22Rv1 (cell line): Measurements from ENCODE around the gene TNXB.
"Not testable (repeated sequence)": the region's sequence is repeated elsewhere in the genome, so short reads cannot be mapped to it uniquely, and the experiment has no call there.

ENCODE experiments used
- H3K27ac ChIP-seq: fragments of 450-650 bp; 2 replicates; pipeline ENCODE4 v1.5.1; 2017
- ZFX ChIP-seq: fragments of 450-650 bp; IDR thresholded peaks from 2 replicates; pipeline ENCODE4 v1.6.1; 2017; ENCODE audit warnings: antibody characterized with exemption, borderline replicate concordance
- TF ChIP-seq, protein P1 (sequence below): fragments of 450-650 bp; IDR thresholded peaks from 2 replicates; pipeline ENCODE4 v1.5.1; 2017; ENCODE audit warnings: mild to moderate bottlenecking

TNXB gene

DNA sequence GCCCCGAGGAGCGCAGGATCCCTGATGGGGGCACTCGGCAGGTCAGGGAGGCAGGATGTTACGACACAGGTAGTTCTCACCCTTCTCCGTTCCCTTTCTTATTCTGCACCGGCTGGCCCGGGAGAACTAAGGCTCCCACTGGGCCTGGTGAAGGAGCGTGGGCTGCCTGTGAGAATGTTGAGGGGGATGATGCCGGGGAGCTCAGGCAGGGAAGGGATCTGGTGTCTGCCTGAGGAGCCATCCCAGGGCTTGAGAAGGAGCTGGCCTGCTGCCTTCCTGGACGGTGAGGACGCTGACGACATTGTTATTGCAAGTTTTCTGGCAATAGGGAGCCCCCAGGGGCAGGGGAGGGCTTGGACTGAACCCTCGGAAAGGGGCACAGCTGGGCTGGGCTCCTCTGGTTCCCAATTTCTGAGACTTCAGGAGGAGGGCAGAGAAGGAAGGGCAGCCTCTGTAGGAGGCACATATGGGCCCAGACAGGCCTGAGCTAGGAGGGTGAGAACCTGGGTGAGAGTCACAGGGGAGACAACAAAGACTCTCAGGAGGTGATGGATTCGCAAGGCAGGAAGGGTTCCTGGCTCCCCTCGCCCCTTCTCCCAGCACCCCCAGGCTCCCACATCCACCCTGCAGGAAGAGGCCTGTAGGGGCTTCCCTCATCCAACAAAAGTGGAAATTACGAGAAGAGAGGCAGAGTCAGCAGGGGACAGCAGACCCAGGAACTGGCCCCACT lies 38.2 kb downstream of the TNXB start:
- no peak for TF ChIP-seq ZFX
- TF ChIP-seq, protein P1, sequence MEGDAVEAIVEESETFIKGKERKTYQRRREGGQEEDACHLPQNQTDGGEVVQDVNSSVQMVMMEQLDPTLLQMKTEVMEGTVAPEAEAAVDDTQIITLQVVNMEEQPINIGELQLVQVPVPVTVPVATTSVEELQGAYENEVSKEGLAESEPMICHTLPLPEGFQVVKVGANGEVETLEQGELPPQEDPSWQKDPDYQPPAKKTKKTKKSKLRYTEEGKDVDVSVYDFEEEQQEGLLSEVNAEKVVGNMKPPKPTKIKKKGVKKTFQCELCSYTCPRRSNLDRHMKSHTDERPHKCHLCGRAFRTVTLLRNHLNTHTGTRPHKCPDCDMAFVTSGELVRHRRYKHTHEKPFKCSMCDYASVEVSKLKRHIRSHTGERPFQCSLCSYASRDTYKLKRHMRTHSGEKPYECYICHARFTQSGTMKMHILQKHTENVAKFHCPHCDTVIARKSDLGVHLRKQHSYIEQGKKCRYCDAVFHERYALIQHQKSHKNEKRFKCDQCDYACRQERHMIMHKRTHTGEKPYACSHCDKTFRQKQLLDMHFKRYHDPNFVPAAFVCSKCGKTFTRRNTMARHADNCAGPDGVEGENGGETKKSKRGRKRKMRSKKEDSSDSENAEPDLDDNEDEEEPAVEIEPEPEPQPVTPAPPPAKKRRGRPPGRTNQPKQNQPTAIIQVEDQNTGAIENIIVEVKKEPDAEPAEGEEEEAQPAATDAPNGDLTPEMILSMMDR, result no peak
- no peak overlapping the region for H3K27ac ChIP-seq

DNA sequence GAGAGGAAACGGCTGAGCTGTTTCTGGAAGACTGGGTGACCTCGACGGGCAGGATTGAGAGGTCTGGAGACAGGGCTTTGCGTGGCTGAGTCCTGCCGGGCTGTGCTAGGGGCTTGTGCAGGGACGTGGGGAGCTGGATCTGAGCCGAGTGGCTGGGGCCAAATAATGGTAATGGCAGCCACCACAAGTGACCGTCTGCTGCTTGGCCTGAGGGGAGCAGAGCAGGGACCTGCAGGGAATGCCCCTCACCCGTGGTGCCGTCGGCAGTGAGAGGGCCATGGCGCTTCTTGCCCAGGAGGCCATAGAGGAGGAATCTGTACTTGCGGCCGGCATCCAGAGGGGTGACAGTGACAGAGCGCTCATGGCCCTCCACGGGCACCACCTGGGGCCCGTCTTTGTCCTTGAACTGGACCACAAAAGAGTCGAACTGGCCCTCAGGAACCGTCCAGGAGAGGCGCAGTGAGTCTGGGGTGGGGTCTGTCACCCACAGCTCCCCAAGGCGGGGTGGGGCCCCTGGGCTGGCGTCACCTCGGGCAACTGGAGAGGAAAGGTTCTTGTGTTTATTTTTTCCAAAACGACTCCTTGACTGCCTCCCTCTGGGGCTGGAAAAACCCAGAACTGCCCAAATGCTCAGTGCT lies 39.1 kb downstream of the TNXB start:
- TF ChIP-seq, protein P1, result no peak
- no peak for TF ChIP-seq ZFX
- no peak overlapping the region for H3K27ac ChIP-seq

DNA sequence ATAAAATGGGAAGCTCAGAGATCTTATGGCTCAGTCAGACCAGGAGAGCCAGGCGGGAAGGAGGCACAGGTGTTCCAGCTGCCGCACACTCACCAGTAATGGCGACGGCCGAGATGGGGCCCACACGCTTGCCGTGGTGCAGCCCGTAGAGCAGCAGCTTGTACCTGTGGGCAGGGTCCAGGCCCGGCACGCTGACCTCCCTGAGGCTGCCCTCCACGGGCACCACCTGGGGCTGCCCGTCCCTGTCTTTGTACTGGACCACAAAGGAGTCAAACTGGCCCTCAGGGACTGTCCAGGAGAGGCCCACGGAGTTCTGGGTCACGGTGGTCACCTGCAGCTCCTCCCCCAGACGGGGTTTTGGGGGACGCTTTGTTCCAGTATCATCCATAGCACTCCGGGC lies 39.7 kb downstream of the TNXB start:
- TF ChIP-seq, protein P1, result no peak
- no peak for TF ChIP-seq ZFX
- H3K27ac ChIP-seq, result no peak overlapping the region

DNA sequence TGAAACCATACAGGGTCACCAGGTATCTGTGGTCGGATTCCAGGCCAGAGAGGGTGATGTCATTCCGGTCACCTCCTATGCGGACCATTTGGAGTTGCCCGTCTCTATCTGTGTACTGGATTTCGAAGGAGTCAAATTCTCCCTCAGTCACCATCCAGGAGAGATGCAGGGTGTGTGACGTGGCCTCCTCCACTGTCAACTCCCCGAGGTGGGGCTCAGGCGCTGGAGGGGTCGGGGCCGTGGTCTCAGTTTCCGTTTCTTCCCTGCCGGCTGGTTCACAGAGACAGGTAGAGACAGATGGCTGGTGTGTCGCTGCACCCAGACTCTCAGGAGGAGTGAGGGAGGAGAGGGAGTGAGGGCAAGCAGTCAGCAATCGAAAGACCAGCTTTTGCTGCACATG lies 40.3 kb downstream of the TNXB start:
- H3K27ac ChIP-seq, result no peak overlapping the region
- TF ChIP-seq, protein P1, result no peak
- TF ChIP-seq ZFX, result no peak

DNA sequence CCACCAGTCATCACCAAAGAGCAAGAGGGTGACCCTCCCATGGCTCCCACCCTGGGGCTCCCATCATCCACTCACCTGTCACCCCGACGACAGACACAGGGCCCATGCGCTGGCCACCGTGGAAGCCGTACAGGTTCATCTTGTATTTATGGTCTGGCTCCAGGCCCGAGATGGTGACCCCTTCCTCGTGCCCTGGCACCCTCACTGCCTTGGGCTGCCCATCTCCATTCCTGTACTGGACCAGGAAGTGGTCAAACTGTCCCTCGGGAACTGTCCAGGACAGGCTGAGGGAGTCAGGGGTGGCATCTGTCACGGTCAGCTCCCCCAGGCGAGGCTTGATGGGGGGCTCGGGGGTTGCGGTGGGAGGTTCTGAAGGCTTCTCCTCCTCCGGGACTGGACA lies 40.8 kb downstream of the TNXB start:
- H3K27ac ChIP-seq, result not testable (repeated sequence)

DNA sequence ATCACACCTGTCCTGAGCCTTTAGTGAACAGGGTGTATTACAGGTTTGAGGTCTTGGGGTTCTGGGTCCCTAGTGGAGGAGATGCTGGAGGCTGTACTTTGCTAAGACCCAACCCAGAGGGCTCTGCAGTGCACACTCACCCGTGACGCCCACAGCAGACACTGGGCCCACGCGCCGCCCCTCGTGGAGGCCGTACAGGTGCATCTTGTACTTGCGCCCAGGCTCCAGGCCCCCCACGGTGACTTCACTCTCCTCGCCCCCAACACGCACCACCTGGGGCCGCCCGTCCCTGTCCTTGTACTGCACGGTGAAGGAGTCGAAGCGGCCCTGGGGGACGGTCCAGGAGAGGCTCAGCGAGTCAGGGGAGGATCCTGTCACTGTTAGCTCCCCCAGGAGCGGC lies 41.6 kb downstream of the TNXB start:
- not testable (repeated sequence) for H3K27ac ChIP-seq

DNA sequence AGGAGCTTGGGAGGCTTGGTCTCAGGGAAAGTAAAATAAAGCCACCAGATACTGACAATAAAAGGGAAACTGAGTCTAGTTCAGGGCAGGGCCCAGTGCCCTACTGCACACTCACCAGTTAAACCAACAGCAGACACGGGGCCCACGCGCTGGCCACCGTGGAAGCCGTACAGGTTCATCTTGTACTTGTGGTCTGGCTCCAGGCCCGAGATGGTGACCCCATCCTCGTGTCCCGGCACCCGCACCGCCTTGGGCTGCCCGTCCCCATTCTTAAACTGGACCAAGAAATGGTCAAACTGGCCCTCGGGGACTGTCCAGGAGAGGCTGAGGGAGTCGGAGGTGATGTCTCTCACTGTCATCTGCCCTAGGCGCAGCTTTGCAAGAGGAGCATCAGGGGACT lies 44.4 kb downstream of the TNXB start:
- no peak overlapping the region for H3K27ac ChIP-seq
- TF ChIP-seq, protein P1, result no peak
- TF ChIP-seq ZFX, result no peak

DNA sequence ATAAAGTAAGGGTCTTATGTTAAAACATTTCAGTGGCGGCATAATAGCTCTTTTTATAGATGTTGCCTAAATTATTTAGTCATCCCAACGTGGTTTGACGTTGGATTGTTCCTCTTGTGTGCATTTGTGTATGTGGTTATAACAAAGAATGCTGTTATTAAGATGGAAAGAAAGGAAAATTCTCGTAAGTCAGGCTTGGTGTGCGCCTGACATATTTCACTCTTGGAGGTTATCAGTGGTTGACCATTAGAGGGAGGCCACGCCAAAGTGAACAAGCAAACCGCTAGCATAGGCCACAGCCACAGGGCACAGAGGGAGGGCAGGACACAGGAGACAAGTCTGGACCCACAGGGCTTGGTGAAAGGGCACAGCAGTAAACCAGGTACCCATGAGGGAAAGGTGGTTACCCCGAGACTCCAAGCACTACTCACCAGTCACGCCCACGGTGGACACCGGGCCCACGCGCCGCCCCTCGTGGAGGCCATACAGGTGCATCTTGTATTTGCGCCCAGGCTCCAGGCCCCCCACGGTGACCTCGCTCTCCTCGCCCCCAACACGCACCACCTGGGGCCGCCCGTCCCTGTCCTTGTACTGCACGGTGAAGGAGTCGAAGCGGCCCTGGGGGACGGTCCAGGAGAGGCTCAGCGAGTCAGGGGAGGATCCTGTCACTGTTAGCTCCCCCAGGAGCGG lies 48.0 kb downstream of the TNXB start:
- H3K27ac ChIP-seq, result no peak overlapping the region
- TF ChIP-seq, protein P1, result no peak
- no peak for TF ChIP-seq ZFX
